ENCODE results near the gene RASGRP1.

DNA sequence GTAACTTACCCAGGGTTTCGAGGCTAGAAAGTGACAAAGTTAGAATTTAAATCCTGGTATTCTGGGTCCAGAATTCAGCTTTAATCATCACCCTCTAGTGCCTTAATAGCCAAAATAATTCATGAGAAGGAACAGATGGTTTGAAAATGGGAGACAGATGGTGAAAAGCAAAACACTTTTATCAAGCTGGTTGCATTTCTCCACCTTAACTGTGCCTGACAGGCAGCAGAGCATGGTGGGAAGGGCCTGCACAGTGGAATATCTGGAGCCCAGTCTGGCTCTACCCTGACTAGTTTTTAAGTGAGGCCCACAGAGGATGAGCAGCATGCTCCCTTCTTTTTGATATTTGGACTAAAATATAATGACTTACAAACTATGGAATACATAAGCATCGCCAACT lies 35.6 kb upstream of the RASGRP1 start:
- no peak for TF ChIP-seq TAF1 (IDR thresholded peaks at IDR 0.05; ENCODE audit: borderline replicate concordance, insufficient read depth, low read length)
- TF ChIP-seq POLR2AphosphoS5 (IDR thresholded peaks at IDR 0.05; ENCODE audit: low read depth, low read length) = no peak

All from PFSK-1 (cell line).